ENCODE data around the gene RPP25L. TPM values are rescaled to one million over a fixed set of nuclear protein-coding genes. Genes with fewer than 3 reads are reported as not detected.

The RPP25L gene
- total RNA-seq, 1 experiment from 2014 or later, result 51.1 TPM

- no peak overlapping the region for H3K4me3 ChIP-seq (replicated peaks in 1 of 2; ENCODE audit: low read depth in 1 of 2, low read length in 2 of 2)
- no peaks in the 10 kb centered on the region for H3K79me2 ChIP-seq (ENCODE audit: insufficient read depth, low read length)
- TF ChIP-seq CEBPB (IDR thresholded peaks at IDR 0.05; ENCODE audit: low read depth) (no peak), YY1 (IDR thresholded peaks at IDR 0.05; ENCODE audit: extremely low read depth, insufficient replicate concordance, low read depth, low read length) (peak; percentile 8), TCF7L2 (IDR thresholded peaks at IDR 0.05; ENCODE audit: borderline replicate concordance, extremely low read depth, insufficient read depth, insufficient read length) (no peak), SIN3A (IDR thresholded peaks at IDR 0.05; ENCODE audit: low read depth) (no peak), POLR2A (IDR thresholded peaks at IDR 0.05; ENCODE audit: borderline replicate concordance, extremely low read depth, insufficient read depth, insufficient read length) (no peak), POLR2AphosphoS5 (IDR thresholded peaks at IDR 0.05; ENCODE audit: low read depth, low read length) (no peak), FOSL1 (IDR thresholded peaks at IDR 0.05; ENCODE audit: low read depth) (no peak), REST (IDR thresholded peaks at IDR 0.05; ENCODE audit: low read depth) (no peak), ATF3 (IDR thresholded peaks at IDR 0.05) (no peak), ELF1 (IDR thresholded peaks at IDR 0.05; ENCODE audit: borderline replicate concordance, low read depth) (no peak), SRF (IDR thresholded peaks at IDR 0.05; ENCODE audit: low read depth) (no peak), CTCF (IDR thresholded peaks at IDR 0.05 in 2 of 3, conservative IDR thresholded peaks at IDR 0.05 in 1 of 3; ENCODE audit: borderline replicate concordance in 1 of 3, insufficient read depth in 1 of 3, low read depth in 2 of 3, low read length in 2 of 3) (peak; percentile 81 to 92 (median 90)), ZNF274 (IDR thresholded peaks at IDR 0.05; ENCODE audit: low read depth, low read length) (no peak), RAD21 (IDR thresholded peaks at IDR 0.05; ENCODE audit: low read depth) (peak; percentile 93), EGR1 (IDR thresholded peaks at IDR 0.05; ENCODE audit: low read depth) (no peak), EZH2phosphoT487 (IDR thresholded peaks at IDR 0.05; ENCODE audit: borderline replicate concordance) (no peak), JUND (IDR thresholded peaks at IDR 0.05) (no peak), SP1 (IDR thresholded peaks at IDR 0.05; ENCODE audit: low read depth) (no peak), ZFX (IDR thresholded peaks at IDR 0.05) (no peak)
- intact Hi-C loops (cut with micrococcal nuclease), result loop anchor here (1.0 to 10.0 kb wide), 4 partner anchors 43 to 187 kb away; no protein-coding TSS in a partner anchor
- no peak overlapping the region for H3K9ac ChIP-seq (ENCODE audit: low read length)
- H2AFZ ChIP-seq (ENCODE audit: low read depth, low read length, poor library complexity, severe bottlenecking), result peak overlapping the region; percentile 78
- ATAC-seq (peak; percentile 98), DNase-seq (ENCODE audit: low read depth, low spot score) (peak; percentile 33)
- POLR2A ChIA-PET, result no interaction called here
- CTCF ChIA-PET, result interaction anchor here (0.6 to 3.2 kb wide), 22 partner anchors 8 to 259 kb away, joined by 3 to 47 read pairs (median 4); partner anchors contain the start of gene GALT
- no peaks in the 10 kb centered on the region for H3K36me3 ChIP-seq (ENCODE audit: control insufficient read depth in 1 of 2, insufficient read depth in 2 of 2, low read length in 2 of 2)
- H4K20me1 ChIP-seq (ENCODE audit: insufficient read depth), result no peaks in the 10 kb centered on the region
- no peaks in the 10 kb centered on the region for H3K9me3 ChIP-seq (ENCODE audit: control insufficient read depth in 1 of 2, insufficient read depth in 1 of 2, low read depth in 1 of 2, low read length in 2 of 2)
- RAD21 ChIA-PET (ENCODE audit: low non-redundant PET in 1 of 2, low total read pairs in 2 of 2, uncharacterized antibody in 2 of 2, unreplicated experiment in 2 of 2), result interaction anchor here (0.7 to 2.3 kb wide), 6 partner anchors 43 to 187 kb away, joined by 3 to 8 read pairs (median 3); no protein-coding TSS in a partner anchor
- H3K4me1 ChIP-seq (ENCODE audit: control insufficient read depth in 1 of 2, insufficient read depth in 2 of 2, low read length in 2 of 2), result peaks cover 0 to 8% of the 10 kb centered on the region in 2 experiments; a peak in 2 of 4 replicates
- H3K27me3 ChIP-seq (ENCODE audit: insufficient read depth, low read length), result peaks cover 7% of the 10 kb centered on the region; the same call in 1 of the 2 replicates
- no TSS peak for BruUV-seq (replicated peaks)
- peak overlapping the region; percentile 30 for H3K4me2 ChIP-seq (ENCODE audit: low read length)
- H3K27ac ChIP-seq (ENCODE audit: low read depth, low read length), result no peak overlapping the region
- H3K9me2 ChIP-seq (ENCODE audit: insufficient read depth), result no peaks in the 10 kb centered on the region
These were observed 20.5 kb downstream of the RPP25L start for GRCh38 chr9:34591248-34591916.

Data from HCT116 (cell line).